ENCODE measurements around the gene MLPH.

GRCh38 chr2:237535385-237536082 is 48.5 kb downstream of the MLPH start:
- TF ChIP-seq ZNF384 (IDR thresholded peaks at IDR 0.05): no peak
- TF ChIP-seq FOXK2 (IDR thresholded peaks at IDR 0.05): no peak
- no peak for TF ChIP-seq NFRKB (IDR thresholded peaks at IDR 0.05)
- no peak for TF ChIP-seq FOXM1 (IDR thresholded peaks at IDR 0.05; ENCODE audit: borderline replicate concordance)
- TF ChIP-seq SP1 (IDR thresholded peaks at IDR 0.05): no peak
- TF ChIP-seq CTBP1 (IDR thresholded peaks at IDR 0.05; ENCODE audit: borderline replicate concordance): no peak
- no peak for TF ChIP-seq FOXA1 (IDR thresholded peaks at IDR 0.05)
- TF ChIP-seq BHLHE40 (IDR thresholded peaks at IDR 0.05; ENCODE audit: borderline replicate concordance): no peak
- TF ChIP-seq L3MBTL2 (conservative IDR thresholded peaks at IDR 0.05): no peak
